Heart right ventricle (tissue), 16 donors: ENCODE data around the gene SETBP1. TPM values are rescaled to one million over a fixed set of nuclear protein-coding genes. Genes with fewer than 3 reads are reported as not detected.

ENCODE experiments used
- ATAC-seq, 8 donors: fragments of 200-7000 bp; cut with Tn5 transposase; one replicate each; pipeline ENCODE4 v1.9.1; 2020; ENCODE audit warnings: mild to moderate bottlenecking in 8 of 8, moderate library complexity in 8 of 8, moderate number of reproducible peaks in 1 of 8
- DNase-seq, 2 donors: peaks; one replicate each; pipeline ENCODE4 v3.0.0-alpha.2; 2020
- H3K27ac ChIP-seq, 10 donors: fragments of 200-600 bp; sonication (generic) in 2 of 10; one replicate each; pipeline versions ENCODE4 v1.5.0 to v1.8.0; 2020 to 2022; ENCODE audit warnings: mild to moderate bottlenecking in 3 of 10
- H3K27me3 ChIP-seq, 7 donors: fragments of 200-600 bp; one replicate each; pipeline ENCODE4 v1.8.0; 2021 to 2022; ENCODE audit warnings: mild to moderate bottlenecking in 2 of 7
- H3K36me3 ChIP-seq, 9 donors: fragments of 200-600 bp; sonication (generic) in 1 of 9; one replicate each; pipeline versions ENCODE4 v1.5.0 to v1.8.0; 2020 to 2022; ENCODE audit warnings: mild to moderate bottlenecking in 2 of 9
- H3K4me1 ChIP-seq, 9 donors: fragments of 200-600 bp; sonication (generic) in 1 of 9; one replicate each; pipeline versions ENCODE4 v1.5.0 to v1.8.0; 2020 to 2022; ENCODE audit warnings: mild to moderate bottlenecking in 4 of 9
- H3K4me3 ChIP-seq, 10 donors: fragments of 200-600 bp; sonication (generic) in 2 of 10; one replicate each; pipeline versions ENCODE4 v1.5.0 to v1.8.0; 2020 to 2022; ENCODE audit warnings: mild to moderate bottlenecking in 7 of 10, moderate library complexity in 2 of 10
- H3K9me3 ChIP-seq, 11 donors: fragments of 200-600 bp in 10 of 11; sonication (generic) in 2 of 11; one replicate each; pipeline versions ENCODE4 v1.5.0 to v1.8.0; 2013 to 2022; ENCODE audit warnings: mild to moderate bottlenecking in 2 of 11, control low read depth in 1 of 11, moderate library complexity in 1 of 11
- CTCF ChIP-seq, 9 donors: fragments of 200-600 bp; sonication (generic) in 2 of 9; IDR thresholded peaks; one replicate each; pipeline versions ENCODE4 v1.5.0 to v1.8.0; 2021 to 2022; ENCODE audit warnings: antibody characterized with exemption in 9 of 9, mild to moderate bottlenecking in 5 of 9, moderate library complexity in 1 of 9
- WGBS, 2 donors: extraction: QIAGEN DNeasy Blood & Tissue Kit; methylation state at CpG; one replicate each; pipeline ENCODE4 v1.1.7; 2013; ENCODE audit warnings: inconsistent platforms in 1 of 2; 5-methylcytosine and 5-hydroxymethylcytosine counted together
- intact Hi-C, 10 donors: fragments of 100-400 bp; cut with DNase I; formaldehyde crosslinking; loops; one replicate each; pipeline versions ENCODE4 v1.11.1 to v1.14.2; 2022
- polyA plus RNA-seq, 2 donors: library from polyadenylated mRNA; stranded (reverse); fragments of 200-250 nt; gene quantifications; one replicate each; pipeline ENCODE4 v1.2.3, GENCODE V29; 2013
- total RNA-seq, 10 donors: library from RNA; stranded (reverse); fragmentation: NEBNext Ultra II Directional in 3 of 10; extraction: Animal tissue kit (Norgen Biotek cat#: 25700) in 3 of 10; gene quantifications; one replicate each; pipeline versions ENCODE4 v1.2.1 to v1.2.4, GENCODE V29; 2021 to 2023
- donor health status: Arrhythmogenic right ventricular cardiomyopathy.
- donor health status: ischemic (EF 13 %, LVEDD 7.1; RV severe dilation, severe dysfunction).
- donor health status: healthy with polysubstance abuse.
- donor health status: DM: no; HTN: yes; CAD: no.
- donor health status: DM: no; HTN: no; CAD: no.
- donor health status: ischemic (EF 25% LVEDD 6.9; RV normal size, moderate dysfunction).
- donor health status: ischemic (EF 25% LVEDD 5.7; RV mildly dilated, moderate dysfunction).
- donor health status: healthy.
- donor health status: DM: yes; HTN: yes; CAD: no.
- donor health status: Ischemic cardiomyopathy.
- donor health status: ischemic (EF 35%, LVEDD 5.7; RV mildly dilated, moderate dysfunction).
- donor health status: nonischemic (EF 11% LVEDD 7.7; RV severe dilation, severe dysfunction).
- donor health status: DM: yes; HTN: yes; CAD: no.
- donor health status: PGD.
- donor health status: ischemic (EF 29% LVEDD 5.4; RV normal size, mild dysfunction).
- donor health status: nonischemic (EF 23%, LVEDD 6.1; RV moderate dilation, normal function).

The SETBP1 gene
- total and polyA plus RNA-seq, 12 donors, result 0.71 to 12.2 (median 6.1) TPM

DNA sequence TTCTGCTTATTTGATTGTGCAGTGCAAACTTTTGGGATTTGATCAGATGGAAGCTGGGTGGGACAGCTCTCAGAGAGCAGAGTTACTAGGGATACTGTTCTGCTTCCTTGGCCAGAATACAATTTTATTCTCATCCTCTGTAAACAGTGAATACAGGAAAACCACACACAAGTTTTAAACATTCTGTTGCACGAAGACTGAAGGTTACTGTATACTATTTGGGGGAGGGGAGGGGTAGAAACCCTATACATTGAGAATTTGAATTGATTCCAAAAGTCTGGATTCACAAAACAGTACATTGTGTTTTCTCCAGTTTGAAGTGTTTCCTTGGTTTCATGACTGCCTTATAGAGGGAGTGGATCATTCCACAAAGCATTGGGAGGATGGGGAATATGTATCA lies 149.9 kb downstream of the SETBP1 start:
- no peak for TF ChIP-seq CTCF (IDR thresholded peaks at IDR 0.05)
- H3K9me3 ChIP-seq, result no peaks in the 10 kb centered on the region
- intact Hi-C loops, result no loop called here
- ATAC-seq (peak in 1 of 8 donors; percentile 28), DNase-seq (no peak)
- no peak overlapping the region for H3K4me3 ChIP-seq
- WGBS, 2 donors, result 34 to 45% methylated on average over 1 of the region's 1 CpG
- H3K27ac ChIP-seq, result peak overlapping the region in 2 of 10 donors; percentile 1 to 38
- H3K36me3 ChIP-seq, result no peaks in the 10 kb centered on the region
- H3K27me3 ChIP-seq, result no peaks in the 10 kb centered on the region
- peaks cover 7 to 71% (median 30%) of the 10 kb centered on the region in 9 donors for H3K4me1 ChIP-seq

- DNase-seq (no peak), ATAC-seq (no peak)
- WGBS, 2 donors, result 94 to 96% methylated on average over 2 of the region's 2 CpGs
- Histone ChIP-seq H3K4me3 (no peak overlapping the region), H3K27me3 (no peaks in the 10 kb centered on the region), H3K27ac (no peak overlapping the region), H3K9me3 (no peaks in the 10 kb centered on the region), H3K4me1 (peaks cover 3 to 51% (median 12%) of the 10 kb centered on the region in 9 donors), H3K36me3 (no peaks in the 10 kb centered on the region)
- no peak for TF ChIP-seq CTCF (IDR thresholded peaks at IDR 0.05)
- intact Hi-C loops, result no loop called here
Measured at GRCh38 chr18:44833786-44834185, 153.1 kb downstream of the SETBP1 start.

DNA sequence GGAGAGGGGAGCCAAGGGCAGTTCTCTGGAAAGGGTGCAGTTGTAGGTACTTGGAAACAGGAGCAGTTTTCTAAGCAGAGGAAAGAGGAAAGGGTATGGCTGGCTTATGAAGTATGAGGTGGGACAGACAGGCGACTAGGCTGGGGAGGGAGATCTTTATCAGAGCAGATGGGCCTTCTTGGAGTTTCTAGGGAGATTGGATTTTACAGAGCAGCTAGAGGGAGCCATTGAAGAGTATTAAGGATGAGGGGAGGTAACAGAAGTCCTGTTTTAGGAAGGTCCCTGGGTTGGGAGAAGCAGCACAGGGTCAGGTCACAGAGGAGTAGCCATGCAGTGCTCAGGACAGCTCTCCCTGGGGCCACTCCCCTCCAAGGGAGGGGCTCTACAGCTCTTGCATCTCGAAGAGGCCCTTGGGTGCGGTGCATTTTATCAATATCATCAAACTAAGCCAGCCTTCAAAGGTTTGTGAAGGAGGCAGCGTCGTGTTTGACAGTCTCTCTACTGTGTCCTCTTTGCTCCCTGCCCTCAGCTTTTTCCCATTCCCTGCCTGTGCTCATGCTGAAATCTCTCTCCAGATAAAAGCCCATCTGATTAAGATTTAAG lies 154.3 kb downstream of the SETBP1 start:
- H3K36me3 ChIP-seq, result no peaks in the 10 kb centered on the region
- H3K4me1 ChIP-seq, result peaks cover 8 to 60% (median 20%) of the 10 kb centered on the region in 9 donors
- WGBS, 2 donors, result 80 to 86% methylated on average over 5 of the region's 5 CpGs
- H3K9me3 ChIP-seq, result no peaks in the 10 kb centered on the region
- H3K27me3 ChIP-seq, result no peaks in the 10 kb centered on the region
- intact Hi-C loops, result no loop called here
- H3K4me3 ChIP-seq, result no peak overlapping the region
- ATAC-seq (no peak), DNase-seq (no peak)
- TF ChIP-seq CTCF (IDR thresholded peaks at IDR 0.05), result peak in 1 of 9 donors; percentile 13
- peak overlapping the region in 1 of 10 donors; percentile 18 for H3K27ac ChIP-seq

DNA sequence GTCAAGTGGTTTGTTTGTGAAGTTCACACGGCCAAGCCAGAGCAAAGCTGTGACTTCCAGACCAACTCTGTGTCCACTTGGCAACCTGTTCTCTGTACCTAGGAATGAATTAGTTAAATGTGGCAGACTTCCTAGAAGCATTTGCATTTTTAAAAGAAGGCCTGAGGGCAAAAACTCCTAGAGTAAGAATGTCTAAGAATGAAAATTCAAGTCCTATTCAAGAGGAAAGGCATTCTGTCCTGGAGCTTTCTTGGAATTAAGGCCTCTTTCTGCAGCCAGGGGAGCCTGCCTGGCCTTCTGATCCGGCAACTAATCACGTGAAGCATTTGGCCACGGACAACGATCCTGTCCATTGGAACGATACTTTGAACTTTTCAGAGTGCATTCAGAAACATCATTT lies 155.0 kb downstream of the SETBP1 start:
- no peak for TF ChIP-seq CTCF (IDR thresholded peaks at IDR 0.05)
- WGBS, 2 donors, result 62 to 75% methylated on average over 6 of the region's 6 CpGs
- Histone ChIP-seq H3K36me3 (no peaks in the 10 kb centered on the region), H3K27ac (peak overlapping the region in 2 of 10 donors; percentile 9 to 18), H3K9me3 (no peaks in the 10 kb centered on the region), H3K27me3 (no peaks in the 10 kb centered on the region), H3K4me3 (no peak overlapping the region), H3K4me1 (peaks cover 6 to 60% (median 21%) of the 10 kb centered on the region in 9 donors)
- DNase-seq (no peak), ATAC-seq (no peak)
- intact Hi-C loops, result no loop called here
